ENCODE results near the gene LYST.

DNA sequence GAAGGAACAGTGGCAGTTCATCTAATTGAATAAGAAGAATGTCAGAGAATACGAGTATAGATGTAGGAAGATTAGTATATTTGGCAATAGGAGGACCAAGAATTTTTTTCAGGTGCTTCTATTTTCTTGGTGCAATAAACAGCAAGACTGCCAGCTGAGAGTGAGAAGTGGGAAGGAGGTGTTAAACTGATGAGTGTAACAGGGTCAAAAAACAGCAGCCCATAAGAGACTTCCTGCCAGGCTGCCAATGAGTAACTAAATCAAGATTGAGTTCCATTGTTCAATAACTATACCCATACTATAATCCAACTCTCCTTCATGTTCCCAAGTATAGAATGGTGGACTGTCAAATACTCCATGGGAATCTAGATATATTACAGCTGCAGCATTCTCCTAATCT is 28.7 kb downstream of the LYST start:
- no peak for TF ChIP-seq CTCF (IDR thresholded peaks at IDR 0.05; ENCODE audit: insufficient read depth, low read length, poor library complexity, severe bottlenecking)
- TF ChIP-seq EZH2phosphoT487 (conservative IDR thresholded peaks at IDR 0.05; ENCODE audit: low read length): no peak
